ENCODE data around the gene KRTAP5-2. TPM values are rescaled to one million over a fixed set of nuclear protein-coding genes. Genes with fewer than 3 reads are reported as not detected.

KRTAP5-2 gene
- total and polyA plus RNA-seq, 5 donors from 2014 or later: 0.35 TPM; not detected in 4

DNA sequence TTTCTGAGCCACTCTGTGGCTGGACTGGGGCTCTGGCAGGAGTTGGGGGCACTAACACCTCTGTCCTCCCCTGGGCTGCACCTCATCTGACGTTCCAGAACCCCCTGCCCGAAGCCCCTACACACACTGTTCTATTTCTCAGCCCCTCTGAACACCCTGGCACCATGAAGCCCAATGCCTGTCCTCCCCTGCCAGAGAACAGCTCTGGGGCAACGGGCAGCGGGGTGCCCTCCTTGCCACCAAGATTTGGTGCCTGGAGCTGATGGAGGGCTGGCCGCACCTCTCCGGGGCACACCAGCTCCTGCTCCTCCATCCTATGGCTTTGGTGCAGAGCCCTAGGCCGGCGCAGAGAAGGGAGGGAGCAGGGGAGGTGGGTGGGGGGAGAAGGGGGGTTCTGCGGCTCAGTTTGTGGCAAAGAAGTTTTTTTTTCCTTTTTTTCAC is 42.4 kb downstream of the KRTAP5-2 start:
- H3K4me1 Mint-ChIP-seq: no peaks in the 10 kb centered on the region
- peaks cover 9% of the 10 kb centered on the region for H3K27me3 Mint-ChIP-seq
- Histone ChIP-seq H3K9me3 (ENCODE audit: control insufficient read depth in 2 of 2, low read length in 2 of 2) (no peaks in the 10 kb centered on the region), H3K4me3 (ENCODE audit: low read depth, low read length) (no peak overlapping the region), H3K27ac (ENCODE audit: insufficient read depth, low read length, poor library complexity, severe bottlenecking) (no peak overlapping the region), H3K36me3 (ENCODE audit: control insufficient read depth, insufficient read depth, low read length) (no peaks in the 10 kb centered on the region), H3K4me1 (ENCODE audit: control insufficient read depth, insufficient read depth, low read length, poor library complexity, severe bottlenecking) (no peaks in the 10 kb centered on the region), H3K27me3 (ENCODE audit: control insufficient read depth, insufficient read depth, low read length) (no peaks in the 10 kb centered on the region)
- DNase-seq (no peak), ATAC-seq (ENCODE audit: low read depth in 2 of 2) (no peak)
- no peak overlapping the region for H3K27ac Mint-ChIP-seq
- no peaks in the 10 kb centered on the region for H3K36me3 Mint-ChIP-seq
- H3K4me3 Mint-ChIP-seq: no peak overlapping the region
- H3K9me3 Mint-ChIP-seq: peaks cover 0 to 2% (median 0%) of the 10 kb centered on the region in 7 donors

DNA sequence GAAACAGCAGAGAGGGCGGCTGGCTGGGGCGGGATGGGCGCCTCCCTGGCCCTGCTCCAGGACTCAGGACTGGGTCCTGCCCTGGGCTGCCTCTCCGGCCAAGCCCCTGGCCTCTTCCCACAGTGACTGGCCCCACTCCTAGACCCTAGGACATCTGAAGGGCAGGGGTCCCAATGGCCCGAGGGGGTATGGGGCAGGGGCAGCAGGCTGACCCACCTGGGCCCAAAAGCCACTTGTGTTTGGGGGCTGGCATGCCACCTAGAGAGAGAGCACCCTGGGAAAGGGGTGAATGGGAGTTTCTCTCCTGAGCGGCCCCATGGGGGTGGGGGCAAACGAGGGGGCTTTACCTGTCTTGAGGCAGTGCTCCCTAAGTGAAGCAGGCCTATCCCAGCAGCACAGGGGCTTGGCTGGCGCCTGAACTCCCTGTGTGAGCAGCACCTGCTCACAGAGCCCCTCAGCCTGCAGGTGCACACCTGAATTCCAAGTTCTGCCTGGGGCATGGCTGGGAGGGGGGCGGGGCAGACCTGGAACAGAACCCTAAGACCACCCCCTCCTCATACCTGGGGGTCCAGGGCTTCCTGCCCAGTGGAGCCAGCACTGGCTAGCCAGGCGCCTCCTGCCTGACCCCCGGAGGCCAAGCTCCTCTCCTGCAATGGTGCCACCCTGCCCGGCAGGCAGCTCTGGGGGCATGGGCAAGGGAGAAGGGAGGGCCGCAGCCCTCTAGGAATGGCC is 42.9 kb downstream of the KRTAP5-2 start:
- Mint-ChIP-seq H3K27me3 (peaks cover 11% of the 10 kb centered on the region), H3K4me1 (no peaks in the 10 kb centered on the region), H3K36me3 (no peaks in the 10 kb centered on the region), H3K9me3 (peaks cover 0 to 2% (median 0%) of the 10 kb centered on the region in 7 donors), H3K27ac (no peak overlapping the region), H3K4me3 (no peak overlapping the region)
- no peaks in the 10 kb centered on the region for H3K9me3 ChIP-seq (ENCODE audit: control insufficient read depth in 2 of 2, low read length in 2 of 2)
- H3K4me3 ChIP-seq (ENCODE audit: low read depth, low read length): no peak overlapping the region
- H3K27me3 ChIP-seq (ENCODE audit: control insufficient read depth, insufficient read depth, low read length): no peaks in the 10 kb centered on the region
- DNase-seq: no peak
- H3K27ac ChIP-seq (ENCODE audit: insufficient read depth, low read length, poor library complexity, severe bottlenecking): no peak overlapping the region
- H3K36me3 ChIP-seq (ENCODE audit: control insufficient read depth, insufficient read depth, low read length): no peaks in the 10 kb centered on the region
- ATAC-seq (ENCODE audit: low read depth in 2 of 2): no peak
- H3K4me1 ChIP-seq (ENCODE audit: control insufficient read depth, insufficient read depth, low read length, poor library complexity, severe bottlenecking): no peaks in the 10 kb centered on the region

DNA sequence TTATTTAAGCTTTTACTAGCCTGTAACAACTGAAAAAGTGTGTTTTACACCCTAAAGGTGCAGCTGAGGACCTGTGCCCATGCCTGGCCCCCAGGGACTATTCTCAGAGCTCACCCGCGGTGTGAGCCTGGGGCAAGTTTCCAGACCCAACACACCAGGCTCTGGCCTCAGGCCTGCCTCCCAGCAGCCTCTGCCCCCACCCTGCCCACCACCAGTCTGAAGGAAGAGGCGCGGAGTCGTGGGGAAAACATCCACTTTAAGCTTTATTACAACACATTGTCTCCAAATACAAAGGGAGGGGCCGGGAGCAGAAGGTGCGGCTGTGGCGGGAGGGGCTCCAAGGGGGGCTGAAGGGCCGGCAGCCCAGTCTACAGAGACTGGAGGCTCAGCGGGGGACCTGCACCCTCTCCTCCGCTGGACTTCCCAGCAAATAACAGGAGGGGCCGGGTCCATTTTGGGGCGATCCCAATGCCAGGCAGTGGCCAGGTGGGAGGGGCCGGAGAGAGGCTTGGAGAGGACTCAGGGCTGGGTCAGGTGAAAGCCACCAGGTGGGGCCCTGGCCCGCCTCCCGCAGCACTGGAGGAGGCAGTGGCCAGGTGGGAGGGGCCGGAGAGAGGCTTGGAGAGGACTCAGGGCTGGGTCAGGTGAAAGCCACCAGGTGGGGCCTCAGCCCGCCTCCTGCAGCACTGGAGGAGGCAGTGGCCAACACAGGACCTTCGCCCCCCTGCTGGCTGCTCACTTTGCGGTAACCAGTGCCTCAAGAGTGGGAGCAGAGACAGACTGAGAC is 44.1 kb downstream of the KRTAP5-2 start:
- H3K9me3 Mint-ChIP-seq: peaks cover 0 to 2% (median 0%) of the 10 kb centered on the region in 7 donors
- H3K27me3 Mint-ChIP-seq: peaks cover 22% of the 10 kb centered on the region
- no peak overlapping the region for H3K27ac Mint-ChIP-seq
- Histone ChIP-seq H3K9me3 (ENCODE audit: control insufficient read depth in 2 of 2, low read length in 2 of 2) (no peaks in the 10 kb centered on the region), H3K4me1 (ENCODE audit: control insufficient read depth, insufficient read depth, low read length, poor library complexity, severe bottlenecking) (no peaks in the 10 kb centered on the region), H3K27me3 (ENCODE audit: control insufficient read depth, insufficient read depth, low read length) (no peaks in the 10 kb centered on the region), H3K36me3 (ENCODE audit: control insufficient read depth, insufficient read depth, low read length) (no peaks in the 10 kb centered on the region), H3K27ac (ENCODE audit: insufficient read depth, low read length, poor library complexity, severe bottlenecking) (no peak overlapping the region), H3K4me3 (ENCODE audit: low read depth, low read length) (no peak overlapping the region)
- H3K36me3 Mint-ChIP-seq: no peaks in the 10 kb centered on the region
- no peak overlapping the region for H3K4me3 Mint-ChIP-seq
- ATAC-seq (ENCODE audit: low read depth in 2 of 2) (no peak), DNase-seq (no peak)
- no peaks in the 10 kb centered on the region for H3K4me1 Mint-ChIP-seq

DNA sequence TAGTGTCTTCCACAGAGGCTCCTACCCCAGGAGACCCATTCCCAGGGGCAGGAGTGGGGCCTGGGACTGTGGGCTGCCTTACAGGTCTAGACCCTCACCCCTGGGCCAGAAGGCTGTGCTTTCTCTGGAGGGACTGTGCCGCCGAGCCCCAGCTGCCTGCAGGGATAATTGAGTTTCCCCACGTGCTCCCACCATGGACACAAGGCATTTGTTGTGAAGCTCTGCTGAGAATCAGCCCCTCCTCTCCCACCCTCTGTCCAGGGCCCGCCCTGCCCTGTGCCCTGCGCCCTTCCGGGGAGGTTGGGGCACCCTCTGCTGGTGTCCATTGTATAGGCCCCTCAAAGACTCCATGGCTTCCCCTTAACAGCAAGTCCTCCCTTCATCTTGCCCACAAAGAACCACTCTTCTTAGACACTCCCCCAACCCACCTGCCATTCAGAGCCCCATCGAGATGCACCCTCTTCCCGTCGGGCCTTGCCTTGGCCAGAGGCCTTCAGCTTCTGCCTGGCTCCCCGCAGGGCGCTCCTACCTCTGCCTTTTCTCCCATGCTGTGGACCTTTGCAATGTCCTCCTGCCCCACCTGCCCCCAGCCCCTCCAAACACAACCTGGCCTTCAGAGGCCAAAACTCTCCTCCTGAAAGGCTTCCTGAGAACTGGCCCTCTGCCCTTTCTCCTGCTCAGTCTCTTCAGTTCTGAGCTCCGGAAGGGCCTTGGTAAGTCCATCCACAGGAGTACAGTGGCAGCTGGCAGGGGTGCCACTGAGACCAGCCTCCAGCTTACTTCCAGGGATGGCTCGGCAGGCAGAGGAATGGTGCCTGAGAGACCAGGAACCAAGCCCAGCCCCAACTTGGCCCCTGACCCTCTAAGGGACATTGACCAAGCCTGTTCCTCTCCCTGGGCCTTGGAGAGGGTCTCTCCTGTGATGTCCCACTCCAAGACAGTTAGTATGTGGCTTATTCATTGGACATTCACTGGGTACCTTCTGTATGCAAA is 48.5 kb downstream of the KRTAP5-2 start:
- Histone ChIP-seq H3K27ac (ENCODE audit: insufficient read depth, low read length, poor library complexity, severe bottlenecking) (no peak overlapping the region), H3K4me1 (ENCODE audit: control insufficient read depth, insufficient read depth, low read length, poor library complexity, severe bottlenecking) (peaks cover 25% of the 10 kb centered on the region), H3K9me3 (ENCODE audit: control insufficient read depth in 2 of 2, low read length in 2 of 2) (no peaks in the 10 kb centered on the region), H3K4me3 (ENCODE audit: low read depth, low read length) (no peak overlapping the region), H3K27me3 (ENCODE audit: control insufficient read depth, insufficient read depth, low read length) (no peaks in the 10 kb centered on the region), H3K36me3 (ENCODE audit: control insufficient read depth, insufficient read depth, low read length) (no peaks in the 10 kb centered on the region)
- Mint-ChIP-seq H3K4me1 (peaks cover 0 to 12% (median 0%) of the 10 kb centered on the region in 4 donors), H3K36me3 (no peaks in the 10 kb centered on the region), H3K27ac (no peak overlapping the region), H3K9me3 (peaks cover 0 to 2% (median 0%) of the 10 kb centered on the region in 7 donors), H3K27me3 (peaks cover 44% of the 10 kb centered on the region), H3K4me3 (peak overlapping the region in 3 of 4 donors; percentile 9 to 32 (median 13))
- ATAC-seq (ENCODE audit: low read depth in 2 of 2) (no peak), DNase-seq (no peak)

DNA sequence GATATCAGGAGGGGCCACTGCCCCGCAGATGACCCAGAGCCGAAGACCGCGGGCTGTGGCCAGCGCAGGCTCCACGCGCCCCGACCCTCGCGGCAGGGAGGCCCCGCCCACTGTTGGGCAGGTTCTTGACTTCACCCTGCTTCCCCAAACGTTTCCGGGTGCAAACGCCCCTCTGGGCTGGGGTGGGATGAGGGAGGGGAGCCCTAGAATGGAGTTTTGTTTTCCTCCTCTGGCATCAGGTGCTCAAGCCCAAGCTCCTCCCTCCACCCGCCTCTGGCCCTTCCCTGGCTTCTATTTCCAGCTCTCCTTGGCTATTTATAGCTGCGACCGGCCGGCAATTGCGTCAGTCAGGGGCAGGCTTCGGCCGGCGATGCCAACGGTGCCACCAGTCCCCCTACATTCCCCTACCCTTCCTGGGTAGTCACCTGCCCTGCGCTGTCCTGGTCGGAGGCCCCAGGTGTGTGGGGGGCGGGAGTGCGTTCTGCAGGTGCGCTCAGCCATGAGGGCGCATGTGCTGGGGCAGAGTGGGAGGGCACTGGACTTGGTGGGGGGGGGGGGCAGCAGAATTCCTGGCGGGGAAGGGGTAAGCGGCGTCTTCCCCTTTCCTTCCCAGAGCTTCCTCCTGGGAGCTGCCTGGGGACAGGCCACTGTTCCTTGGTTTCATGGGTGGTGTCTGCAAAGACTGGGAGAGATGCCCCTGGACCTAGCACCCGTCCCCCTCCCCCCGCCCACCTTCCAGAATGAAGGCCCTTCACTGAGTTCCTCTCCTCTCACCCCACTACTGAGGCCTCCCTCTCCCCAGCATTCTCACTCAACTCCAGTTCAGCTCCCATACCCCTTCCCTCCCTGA is 49.6 kb downstream of the KRTAP5-2 start:
- no peak for DNase-seq
- no peaks in the 10 kb centered on the region for H3K36me3 ChIP-seq (ENCODE audit: control insufficient read depth, insufficient read depth, low read length)
- peaks cover 45% of the 10 kb centered on the region for H3K27me3 Mint-ChIP-seq
- H3K4me3 ChIP-seq (ENCODE audit: low read depth, low read length): no peak overlapping the region
- H3K27me3 ChIP-seq (ENCODE audit: control insufficient read depth, insufficient read depth, low read length): no peaks in the 10 kb centered on the region
- ATAC-seq (ENCODE audit: low read depth in 2 of 2): no peak
- H3K9me3 ChIP-seq (ENCODE audit: control insufficient read depth in 2 of 2, low read length in 2 of 2): no peaks in the 10 kb centered on the region
- H3K27ac ChIP-seq (ENCODE audit: insufficient read depth, low read length, poor library complexity, severe bottlenecking): no peak overlapping the region
- peaks cover 0 to 12% (median 0%) of the 10 kb centered on the region in 4 donors for H3K4me1 Mint-ChIP-seq
- H3K4me1 ChIP-seq (ENCODE audit: control insufficient read depth, insufficient read depth, low read length, poor library complexity, severe bottlenecking): peaks cover 25% of the 10 kb centered on the region
- H3K27ac Mint-ChIP-seq: no peak overlapping the region
- H3K4me3 Mint-ChIP-seq: peak overlapping the region in 1 of 4 donors; percentile 31
- H3K9me3 Mint-ChIP-seq: peaks cover 0 to 1% (median 0%) of the 10 kb centered on the region in 7 donors
- no peaks in the 10 kb centered on the region for H3K36me3 Mint-ChIP-seq

DNA sequence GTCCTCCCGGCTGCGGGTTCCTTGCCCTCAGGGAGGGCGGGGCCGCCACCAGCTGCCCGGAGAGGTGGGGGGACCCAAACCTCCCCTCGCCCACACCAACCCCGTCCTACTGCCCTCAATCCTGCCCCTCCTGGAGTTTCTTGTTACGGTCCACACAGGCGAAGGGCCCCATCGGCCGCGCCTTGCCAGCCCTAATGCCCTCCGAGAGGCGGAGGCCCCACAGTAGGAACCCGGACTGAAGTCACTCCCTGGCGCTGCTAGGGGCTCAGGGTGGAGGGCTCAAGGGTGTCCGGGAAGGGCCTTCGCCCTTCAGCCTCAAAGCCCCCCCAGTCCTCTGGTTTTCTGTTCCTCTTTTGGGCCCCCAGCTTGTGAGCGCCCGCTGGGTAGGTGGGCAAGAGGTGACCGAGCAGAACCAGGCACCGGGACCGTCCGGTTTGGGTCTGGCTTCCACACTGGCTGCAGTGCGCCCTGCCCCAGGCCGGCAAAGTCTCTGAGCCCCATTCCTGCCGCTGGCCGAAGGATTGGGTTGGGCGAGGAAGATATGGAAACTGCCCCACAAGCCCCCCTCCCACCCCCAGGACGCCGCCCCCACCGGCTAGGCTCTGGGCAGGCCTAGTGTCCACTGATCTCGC is 50.5 kb downstream of the KRTAP5-2 start:
- H3K27me3 ChIP-seq (ENCODE audit: control insufficient read depth, insufficient read depth, low read length): no peaks in the 10 kb centered on the region
- H3K9me3 ChIP-seq (ENCODE audit: control insufficient read depth in 2 of 2, low read length in 2 of 2): no peaks in the 10 kb centered on the region
- H3K36me3 Mint-ChIP-seq: no peaks in the 10 kb centered on the region
- peak overlapping the region in 2 of 4 donors; percentile 48 to 57 for H3K4me3 Mint-ChIP-seq
- peaks cover 0 to 12% (median 0%) of the 10 kb centered on the region in 4 donors for H3K4me1 Mint-ChIP-seq
- peaks cover 42% of the 10 kb centered on the region for H3K27me3 Mint-ChIP-seq
- ATAC-seq (ENCODE audit: low read depth in 2 of 2): no peak
- DNase-seq: no peak
- no peak overlapping the region for H3K27ac ChIP-seq (ENCODE audit: insufficient read depth, low read length, poor library complexity, severe bottlenecking)
- peaks cover 25% of the 10 kb centered on the region for H3K4me1 ChIP-seq (ENCODE audit: control insufficient read depth, insufficient read depth, low read length, poor library complexity, severe bottlenecking)
- no peaks in the 10 kb centered on the region for H3K36me3 ChIP-seq (ENCODE audit: control insufficient read depth, insufficient read depth, low read length)
- H3K9me3 Mint-ChIP-seq: peaks cover 0 to 1% (median 0%) of the 10 kb centered on the region in 7 donors
- no peak overlapping the region for H3K27ac Mint-ChIP-seq
- no peak overlapping the region for H3K4me3 ChIP-seq (ENCODE audit: low read depth, low read length)

Data from CD4-positive, CD25-positive, alpha-beta regulatory T cell (primary cell).